NT2/D1 (cell line): Measurements from ENCODE around the gene TAB3.

Experiments used
- DNase-seq: peaks from one replicate; pipeline ENCODE4 v3.0.0-alpha.2; 2011; ENCODE audit warnings: low read depth, low spot score
- H3K27me3 ChIP-seq: 2 replicates; pipeline ENCODE4 v1.6.0; 2011; ENCODE audit warnings: mild to moderate bottlenecking; ENCODE audit not compliant: insufficient read length, insufficient read depth
- H3K36me3 ChIP-seq: 2 replicates; pipeline ENCODE4 v1.6.1; 2011; ENCODE audit warnings: mild to moderate bottlenecking, low read length, mixed read lengths; ENCODE audit not compliant: insufficient read depth, insufficient read length
- H3K4me1 ChIP-seq: 2 replicates; pipeline ENCODE4 v1.5.1; 2011; ENCODE audit not compliant: insufficient read depth, insufficient read length
- H3K4me3 ChIP-seq: 2 replicates; pipeline ENCODE4 v1.5.1; 2011; ENCODE audit warnings: low read depth; ENCODE audit not compliant: insufficient read length
- H3K9ac ChIP-seq: 2 replicates; pipeline ENCODE4 v1.6.0; 2011; ENCODE audit warnings: low read depth; ENCODE audit not compliant: insufficient read length
- H3K9me3 ChIP-seq: 2 replicates; pipeline ENCODE4 v1.5.1; 2011; ENCODE audit warnings: mild to moderate bottlenecking, low read length; ENCODE audit not compliant: insufficient read depth
- SUZ12 ChIP-seq: IDR thresholded peaks from 2 replicates; pipeline ENCODE4 v1.6.1; 2011; ENCODE audit not compliant: insufficient read length, insufficient read depth; ENCODE audit errors: extremely low read depth
- YY1 ChIP-seq: IDR thresholded peaks from 2 replicates; pipeline ENCODE4 v1.6.1; 2011; ENCODE audit not compliant: insufficient read length, insufficient read depth
- ZNF274 ChIP-seq: IDR thresholded peaks from 2 replicates; pipeline ENCODE4 v1.6.1; 2011; ENCODE audit warnings: mild to moderate bottlenecking, low read depth, low read length

Gene TAB3

GRCh38 chrX:30833896-30834295 lies 55.2 kb downstream of the TAB3 start:
- no peak for DNase-seq
- no peak for TF ChIP-seq ZNF274
- no peak for TF ChIP-seq SUZ12
- TF ChIP-seq YY1 = no peak
- peaks cover 32% of the 10 kb centered on the region for H3K36me3 ChIP-seq
- no peak overlapping the region for H3K4me3 ChIP-seq
- no peaks in the 10 kb centered on the region for H3K27me3 ChIP-seq
- no peaks in the 10 kb centered on the region for H3K4me1 ChIP-seq
- no peaks in the 10 kb centered on the region for H3K9me3 ChIP-seq
- no peak overlapping the region for H3K9ac ChIP-seq

- Histone ChIP-seq H3K4me3 (no peak overlapping the region), H3K9ac (no peak overlapping the region), H3K9me3 (no peaks in the 10 kb centered on the region), H3K4me1 (no peaks in the 10 kb centered on the region), H3K27me3 (no peaks in the 10 kb centered on the region), H3K36me3 (peaks cover 16% of the 10 kb centered on the region)
- no peak for TF ChIP-seq SUZ12
- no peak for TF ChIP-seq YY1
- no peak for TF ChIP-seq ZNF274
- peak; percentile 9 for DNase-seq
Measured at GRCh38 chrX:30831082-30831481, 58.0 kb downstream of the TAB3 start.

- no peaks in the 10 kb centered on the region for H3K27me3 ChIP-seq
- no peak for TF ChIP-seq ZNF274
- no peak for TF ChIP-seq YY1
- no peak for TF ChIP-seq SUZ12
- H3K4me1 ChIP-seq = no peaks in the 10 kb centered on the region
- no peaks in the 10 kb centered on the region for H3K9me3 ChIP-seq
- H3K36me3 ChIP-seq = peaks cover 11% of the 10 kb centered on the region
- H3K4me3 ChIP-seq = no peak overlapping the region
- DNase-seq = no peak
- no peak overlapping the region for H3K9ac ChIP-seq
Measured at GRCh38 chrX:30830326-30830943, 58.6 kb downstream of the TAB3 start.

GRCh38 chrX:30824275-30824674 lies 64.8 kb downstream of the TAB3 start:
- no peak overlapping the region for H3K4me3 ChIP-seq
- H3K9ac ChIP-seq = no peak overlapping the region
- H3K4me1 ChIP-seq = no peaks in the 10 kb centered on the region
- no peak for TF ChIP-seq YY1
- no peak for TF ChIP-seq SUZ12
- no peak for TF ChIP-seq ZNF274
- H3K36me3 ChIP-seq = no peaks in the 10 kb centered on the region
- H3K9me3 ChIP-seq = no peaks in the 10 kb centered on the region
- DNase-seq = no peak
- H3K27me3 ChIP-seq = no peaks in the 10 kb centered on the region

- Histone ChIP-seq H3K4me1 (no peaks in the 10 kb centered on the region), H3K9ac (no peak overlapping the region), H3K4me3 (no peak overlapping the region), H3K36me3 (no peaks in the 10 kb centered on the region), H3K9me3 (no peaks in the 10 kb centered on the region), H3K27me3 (no peaks in the 10 kb centered on the region)
- TF ChIP-seq YY1 = no peak
- no peak for TF ChIP-seq SUZ12
- no peak for TF ChIP-seq ZNF274
- no peak for DNase-seq
Measured at GRCh38 chrX:30822764-30823163, 66.3 kb downstream of the TAB3 start.

GRCh38 chrX:30822068-30822681 lies 66.9 kb downstream of the TAB3 start:
- Histone ChIP-seq H3K9me3 (no peaks in the 10 kb centered on the region), H3K36me3 (no peaks in the 10 kb centered on the region), H3K9ac (no peak overlapping the region), H3K4me1 (no peaks in the 10 kb centered on the region), H3K27me3 (no peaks in the 10 kb centered on the region), H3K4me3 (no peak overlapping the region)
- TF ChIP-seq SUZ12 (no peak), YY1 (no peak), ZNF274 (no peak)
- no peak for DNase-seq

GRCh38 chrX:30821116-30821515 lies 67.9 kb downstream of the TAB3 start:
- no peak for DNase-seq
- no peaks in the 10 kb centered on the region for H3K9me3 ChIP-seq
- no peaks in the 10 kb centered on the region for H3K4me1 ChIP-seq
- H3K27me3 ChIP-seq = no peaks in the 10 kb centered on the region
- no peaks in the 10 kb centered on the region for H3K36me3 ChIP-seq
- H3K4me3 ChIP-seq = no peak overlapping the region
- H3K9ac ChIP-seq = no peak overlapping the region
- TF ChIP-seq SUZ12 (no peak), YY1 (no peak), ZNF274 (no peak)
